ENCODE results near the gene RSRP1.

GRCh38 chr1:25201006-25201405 lies 46.2 kb downstream of the RSRP1 start:
- TF ChIP-seq CBX8 (IDR thresholded peaks at IDR 0.05; ENCODE audit: borderline replicate concordance, low read depth, low read length), result no peak
- no peak for TF ChIP-seq CTCF (IDR thresholded peaks at IDR 0.05; ENCODE audit: control extremely low read depth in 1 of 3, insufficient read depth in 1 of 3, low read depth in 1 of 3, low read length in 3 of 3)
- no peak for TF ChIP-seq GABPA (IDR thresholded peaks at IDR 0.05; ENCODE audit: borderline replicate concordance, insufficient read depth, low read length)
- TF ChIP-seq POLR2AphosphoS5 (IDR thresholded peaks at IDR 0.05; ENCODE audit: low read depth, low read length), result no peak
- TF ChIP-seq KDM1A (IDR thresholded peaks at IDR 0.05; ENCODE audit: borderline replicate concordance, low read length), result no peak
